ENCODE results near the gene RIPK1.
"Not testable (repeated sequence)": the region's sequence is repeated elsewhere in the genome, so short reads cannot be mapped to it uniquely, and the experiment has no call there.

Gene RIPK1

DNA sequence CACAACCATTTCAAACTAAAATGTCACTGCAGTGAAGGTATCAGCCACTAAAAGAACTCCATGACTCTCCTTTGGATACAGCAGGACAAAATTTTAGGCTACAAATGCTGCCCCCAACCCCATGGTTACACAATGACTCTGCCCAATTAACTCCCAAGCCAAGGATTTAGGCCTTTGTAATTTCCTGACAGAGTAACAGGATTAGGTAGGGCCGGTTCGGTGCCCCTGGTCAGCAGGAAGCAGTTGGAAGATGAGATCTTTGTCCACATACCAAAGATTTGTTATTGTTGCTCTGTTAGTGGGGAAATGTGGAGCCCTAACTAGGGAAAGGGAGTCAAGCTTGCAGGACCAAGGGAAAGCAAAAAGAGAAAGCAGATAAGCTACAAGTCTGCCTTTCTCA, 26.7 kb upstream of the RIPK1 start:
- no peak for FAIRE-seq
- DNase-seq (ENCODE audit: extremely low spot score, insufficient read length, low read depth), result no peak

GRCh38 chr6:3045369-3045768, 22.9 kb upstream of the RIPK1 start:
- DNase-seq (ENCODE audit: extremely low spot score, insufficient read length, low read depth) (no peak), FAIRE-seq (no peak)

- DNase-seq (ENCODE audit: extremely low spot score, insufficient read length, low read depth), result no peak
- no peak for FAIRE-seq
Measured at GRCh38 chr6:3045777-3046176, 22.5 kb upstream of the RIPK1 start.

GRCh38 chr6:3046295-3046694, 22.0 kb upstream of the RIPK1 start:
- FAIRE-seq (no peak), DNase-seq (ENCODE audit: extremely low spot score, insufficient read length, low read depth) (no peak)

DNA sequence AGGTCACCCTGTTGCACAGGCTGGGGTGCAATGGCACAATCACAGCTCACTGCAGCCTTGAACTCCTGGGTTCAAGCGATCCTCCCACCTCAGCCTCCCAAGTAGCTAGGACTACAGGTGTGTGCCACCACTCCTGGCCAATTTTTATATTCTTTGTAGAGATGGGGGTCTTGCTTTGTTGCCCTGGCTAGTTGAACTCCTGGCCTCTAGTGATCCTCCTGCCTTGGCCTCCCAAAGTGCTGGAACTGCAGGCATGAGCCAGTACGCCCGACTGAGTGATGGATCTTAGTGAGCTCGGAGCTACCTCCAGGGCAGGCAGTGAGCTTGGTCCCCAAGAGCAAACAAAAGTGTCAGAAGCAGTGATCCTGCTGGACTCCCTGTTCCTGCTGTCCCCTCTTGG, 20.3 kb upstream of the RIPK1 start:
- not testable (repeated sequence) for DNase-seq (ENCODE audit: extremely low spot score, insufficient read length, low read depth); FAIRE-seq

- DNase-seq (ENCODE audit: extremely low spot score, insufficient read length, low read depth) (no peak), FAIRE-seq (no peak)
Measured at GRCh38 chr6:3052481-3053230, 15.6 kb upstream of the RIPK1 start.

DNA sequence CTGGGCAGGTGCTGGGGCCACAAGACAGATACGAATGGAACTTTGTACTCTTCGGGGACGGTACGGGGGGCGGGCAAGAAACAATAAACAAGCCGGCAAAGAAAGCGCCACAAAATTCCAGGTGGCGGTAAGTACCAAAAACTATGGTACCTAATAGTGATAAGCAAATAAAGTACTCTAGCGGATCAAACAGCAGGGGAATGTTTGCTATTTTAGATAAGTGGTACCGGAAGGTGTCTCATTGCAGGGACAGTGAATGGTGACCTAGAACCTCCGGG, 15.1 kb upstream of the RIPK1 start:
- FAIRE-seq (no peak), DNase-seq (ENCODE audit: extremely low spot score, insufficient read length, low read depth) (no peak)

DNA sequence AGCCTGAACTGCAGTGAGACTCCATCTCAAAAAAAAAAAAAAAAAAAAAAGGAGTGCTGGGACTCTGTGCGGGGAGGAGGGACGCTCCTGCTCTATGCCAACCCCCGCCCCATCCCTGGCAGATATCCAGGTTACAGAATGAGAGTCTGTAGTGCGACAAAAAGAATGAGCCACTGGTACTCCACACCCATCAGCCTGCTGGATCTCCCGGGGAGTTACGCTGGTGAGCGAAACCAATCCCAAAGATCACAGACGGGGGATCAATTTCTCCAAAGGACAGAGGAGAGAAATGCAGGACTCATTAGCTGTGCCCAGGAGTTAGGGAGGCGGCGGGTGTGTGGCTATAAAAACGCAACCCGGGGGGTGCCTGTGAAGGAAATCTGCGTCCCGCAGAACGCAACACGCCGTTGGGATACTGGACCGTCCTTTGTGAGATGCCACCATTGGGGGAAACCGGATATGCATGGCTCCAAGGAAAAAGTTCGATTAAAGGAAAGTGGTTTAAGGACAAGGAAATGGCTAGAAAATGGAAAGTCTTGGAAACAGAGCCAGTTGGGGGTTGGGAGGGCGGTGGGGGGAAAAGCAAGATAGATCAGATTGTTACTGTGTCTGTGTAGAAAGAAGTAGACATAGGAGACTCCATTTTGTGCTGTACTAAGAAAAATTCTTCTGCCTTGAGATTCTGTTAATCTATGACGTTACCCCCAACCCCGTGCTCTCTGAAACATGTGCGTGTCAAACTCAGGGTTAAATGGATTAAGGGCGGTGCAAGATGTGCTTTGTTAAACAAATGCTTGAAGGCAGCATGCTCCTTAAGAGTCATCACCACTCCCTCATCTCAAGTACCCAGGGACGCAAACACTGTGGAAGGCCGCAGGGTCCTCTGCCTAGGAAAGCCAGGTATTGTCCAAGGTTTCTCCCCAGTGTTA, 13.8 kb upstream of the RIPK1 start:
- not testable (repeated sequence) for FAIRE-seq

DNA sequence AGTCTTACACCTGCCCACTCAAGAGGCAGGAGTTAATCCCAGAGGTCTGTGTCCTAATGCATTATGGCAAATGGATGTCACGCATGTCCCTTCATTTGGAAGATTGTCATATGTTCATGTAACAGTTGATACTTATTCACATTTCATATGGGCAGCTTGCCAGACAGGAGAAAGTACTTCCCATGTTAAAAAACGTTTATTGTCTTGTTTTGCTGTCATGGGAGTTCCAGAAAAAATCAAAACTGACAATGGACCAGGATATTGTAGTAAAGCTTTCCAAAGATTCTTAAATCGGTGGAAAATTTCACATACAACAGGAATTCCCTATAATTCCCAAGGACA, 13.2 kb upstream of the RIPK1 start:
- not testable (repeated sequence) for FAIRE-seq; DNase-seq (ENCODE audit: extremely low spot score, insufficient read length, low read depth)

More for the DNA sequence above, 13.8 kb upstream of the RIPK1 start:
- DNase-seq (ENCODE audit: extremely low spot score, insufficient read length, low read depth), result not testable (repeated sequence)

GRCh38 chr6:3057063-3057770, 11.1 kb upstream of the RIPK1 start:
- DNase-seq (ENCODE audit: extremely low spot score, insufficient read length, low read depth) (no peak), FAIRE-seq (no peak)

DNA sequence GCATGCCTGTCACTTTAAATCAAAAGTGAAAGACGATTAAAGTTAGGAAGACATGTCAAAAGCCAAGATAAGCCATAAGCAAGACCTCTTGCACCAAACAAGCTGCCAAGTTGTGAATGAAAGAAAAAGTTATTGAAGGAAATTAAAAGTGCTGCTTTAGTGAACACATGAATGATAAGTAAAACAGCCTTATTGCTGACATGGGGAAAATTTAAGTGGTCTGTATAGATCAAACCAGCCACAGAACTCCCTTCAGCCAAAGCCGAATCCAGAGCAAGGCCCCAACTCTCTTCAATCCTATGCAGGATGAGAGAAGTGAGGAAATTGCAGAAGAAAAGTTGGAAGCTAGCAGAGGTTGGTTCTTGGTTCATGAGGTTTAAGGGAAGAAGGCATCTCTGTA, 9.3 kb upstream of the RIPK1 start:
- DNase-seq (ENCODE audit: extremely low spot score, insufficient read length, low read depth), result no peak
- FAIRE-seq, result no peak

DNA sequence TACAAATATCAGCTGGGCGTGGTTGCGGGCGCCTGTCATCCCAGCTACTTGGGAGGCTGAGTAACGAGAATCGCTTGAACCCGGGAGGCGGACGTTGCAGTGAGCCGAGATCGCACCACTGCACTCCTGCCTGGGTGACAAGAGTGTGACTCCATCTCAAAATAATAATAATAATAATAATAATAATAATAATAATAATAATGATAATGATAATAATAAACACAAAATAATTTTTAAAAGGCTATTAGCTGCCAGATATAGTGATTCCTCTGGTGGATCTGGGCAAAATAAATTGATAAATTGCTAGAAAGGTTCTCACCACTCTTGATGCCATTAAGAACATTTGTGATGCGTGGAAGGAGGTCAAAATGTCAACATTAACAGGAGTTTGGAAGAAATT, 8.2 kb upstream of the RIPK1 start:
- FAIRE-seq; DNase-seq (ENCODE audit: extremely low spot score, insufficient read length, low read depth): not testable (repeated sequence)

DNA sequence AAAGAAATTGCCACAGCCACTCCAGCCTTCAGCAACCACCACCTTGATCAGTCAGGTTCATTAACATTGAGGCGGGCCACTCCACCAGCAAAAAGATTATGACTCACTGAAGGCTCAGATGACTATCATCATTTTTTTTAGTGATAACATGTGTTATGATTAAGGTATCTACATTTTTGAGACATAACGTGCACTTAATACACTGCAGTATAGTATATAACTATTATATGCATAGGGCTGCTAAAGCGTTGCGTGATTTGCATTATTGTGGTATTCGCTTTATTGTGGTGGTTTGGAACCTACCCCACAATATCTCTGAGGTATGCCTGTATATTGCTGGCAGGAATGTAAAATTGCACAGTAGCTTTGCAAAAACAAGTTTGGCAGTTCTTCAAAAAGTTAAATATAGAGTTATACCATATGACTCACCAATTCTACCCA, 6.8 kb upstream of the RIPK1 start:
- FAIRE-seq, result no peak
- no peak for DNase-seq (ENCODE audit: extremely low spot score, insufficient read length, low read depth)

GRCh38 chr6:3063340-3063732, 5.0 kb upstream of the RIPK1 start:
- not testable (repeated sequence) for DNase-seq (ENCODE audit: extremely low spot score, insufficient read length, low read depth); FAIRE-seq

DNA sequence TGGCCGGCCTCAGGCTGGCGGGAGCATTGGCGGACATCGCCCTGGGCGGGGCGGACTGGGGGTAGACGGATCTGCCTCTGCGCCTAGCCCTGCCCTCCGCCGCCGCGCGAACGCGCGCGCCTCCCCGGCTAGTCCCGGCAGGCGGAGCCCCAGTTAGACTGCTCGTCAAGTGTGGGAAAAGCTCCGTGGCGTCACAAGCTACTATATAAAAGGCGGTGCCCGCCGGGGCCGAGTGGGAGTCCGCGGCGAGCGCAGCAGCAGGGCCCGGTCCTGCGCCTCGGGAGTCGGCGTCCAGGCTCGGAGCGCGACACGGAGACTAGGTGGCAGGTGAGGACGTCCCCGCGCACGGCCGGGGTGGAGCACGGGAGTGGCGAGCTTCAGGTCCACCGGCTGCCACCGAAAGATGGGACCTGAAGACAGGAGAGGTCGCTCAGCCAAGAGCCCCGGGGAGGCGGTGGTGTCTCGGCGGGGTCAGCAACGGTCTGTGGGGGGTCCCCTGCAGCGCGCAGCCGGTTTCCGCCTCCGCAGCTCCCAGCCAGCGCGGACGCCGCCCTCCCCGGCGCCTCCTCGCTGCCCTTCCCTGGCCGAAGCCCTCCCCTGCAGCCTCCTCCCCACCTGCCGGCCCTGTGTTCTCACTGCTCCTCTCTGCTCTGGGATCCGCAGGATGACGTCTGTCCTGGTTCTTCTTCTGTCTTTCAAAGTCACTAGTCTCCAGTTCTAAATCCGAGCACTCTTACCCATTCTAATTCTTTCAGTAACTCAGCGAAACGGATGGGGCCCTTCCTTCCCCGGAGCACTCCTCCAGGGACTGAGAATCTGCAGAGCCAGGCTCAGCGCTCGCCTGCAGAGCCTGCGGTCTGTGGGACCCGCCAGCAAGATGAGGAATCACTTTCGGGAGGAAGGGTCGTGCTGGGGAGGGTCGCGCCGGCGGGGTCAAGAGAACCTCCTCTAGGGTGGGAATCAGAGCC, 4.3 kb upstream of the RIPK1 start:
- FAIRE-seq (peak; percentile 67), DNase-seq (ENCODE audit: extremely low spot score, insufficient read length, low read depth) (peak; percentile 78)

DNA sequence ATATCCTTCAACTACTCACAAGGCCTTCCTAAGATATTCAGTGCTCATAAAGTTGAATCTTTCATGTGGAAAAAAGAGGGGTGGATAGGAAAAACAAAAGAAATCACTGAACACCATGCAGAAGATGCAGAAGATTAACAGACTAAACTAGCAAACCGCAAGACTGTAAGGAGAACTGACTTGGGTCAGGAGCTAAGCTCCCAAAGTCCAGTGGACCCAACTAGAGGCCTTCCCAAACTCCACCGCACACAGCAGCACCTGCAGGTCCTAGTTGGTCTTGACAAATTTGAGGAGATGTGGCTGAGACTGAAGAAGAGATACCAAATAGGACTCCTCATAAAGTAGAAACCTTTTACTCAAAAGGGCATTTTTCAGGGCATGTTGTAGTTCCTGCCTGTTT, 3.3 kb downstream of the RIPK1 start:
- no peak for FAIRE-seq
- DNase-seq (ENCODE audit: extremely low spot score, insufficient read length, low read depth), result no peak

DNA sequence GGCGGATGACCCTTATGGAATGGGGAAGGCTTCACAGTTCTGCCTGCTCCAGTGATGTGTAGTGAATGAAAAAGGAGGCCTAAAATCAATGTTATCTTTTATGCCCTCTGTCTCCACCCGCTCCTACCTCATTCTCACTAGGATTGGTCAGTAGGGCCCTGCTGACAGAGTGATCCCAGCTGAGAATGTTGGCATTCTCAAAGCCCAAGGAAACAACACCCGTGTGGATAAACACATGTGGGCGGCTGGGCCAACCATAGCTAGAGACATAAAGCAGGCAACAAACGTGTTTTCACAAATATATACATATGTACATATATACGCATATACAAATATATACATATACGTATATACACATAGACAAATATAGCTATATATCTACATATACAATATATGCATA, 4.5 kb downstream of the RIPK1 start:
- DNase-seq (ENCODE audit: extremely low spot score, insufficient read length, low read depth) (no peak), FAIRE-seq (no peak)

- DNase-seq (ENCODE audit: extremely low spot score, insufficient read length, low read depth) (no peak), FAIRE-seq (no peak)
Measured at GRCh38 chr6:3073382-3073781, 5.1 kb downstream of the RIPK1 start.

DNA sequence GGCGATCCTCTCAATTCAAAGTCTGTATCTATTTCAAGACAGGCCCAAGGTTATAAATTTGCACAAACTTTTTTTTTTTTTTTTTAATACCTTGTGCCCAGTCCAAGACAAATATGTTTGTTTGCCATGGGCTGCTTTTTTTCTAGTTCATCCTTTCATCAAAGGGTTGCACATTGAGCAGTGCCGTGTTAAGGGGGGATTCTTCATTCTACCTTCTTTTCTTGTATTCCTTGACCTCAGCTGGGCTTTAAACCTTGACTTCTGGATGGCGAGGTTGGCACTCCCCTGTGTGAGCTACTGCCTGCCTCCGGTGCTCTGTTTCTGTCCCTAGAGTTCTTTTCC, 7.4 kb downstream of the RIPK1 start:
- FAIRE-seq (no peak), DNase-seq (ENCODE audit: extremely low spot score, insufficient read length, low read depth) (no peak)

DNA sequence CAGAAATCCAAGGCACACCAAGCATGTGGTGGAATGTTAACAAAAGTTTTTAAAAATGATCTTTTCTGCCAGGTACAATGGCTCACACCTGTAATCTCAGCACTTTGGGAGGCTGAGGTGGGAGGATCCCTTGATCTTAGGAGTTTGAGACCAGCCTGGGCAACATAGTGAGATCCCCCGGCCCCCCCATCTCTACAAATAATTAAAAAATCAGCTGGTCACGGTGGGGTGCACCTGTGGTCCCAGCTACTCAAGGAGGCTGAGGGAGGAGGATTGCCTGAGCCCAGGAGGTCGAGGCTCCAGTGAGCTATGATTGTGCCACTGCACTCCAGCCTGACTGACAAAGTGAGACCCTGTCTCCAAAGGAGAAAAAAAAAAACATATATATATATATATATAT, 8.0 kb downstream of the RIPK1 start:
- FAIRE-seq (no peak), DNase-seq (ENCODE audit: extremely low spot score, insufficient read length, low read depth) (no peak)

All from GM18507 (cell line).